PC-9 (cell line): ENCODE data around the gene TENM4. TPM values are rescaled to one million over a fixed set of nuclear protein-coding genes. Genes with fewer than 3 reads are reported as not detected.

Experiments used
- BruUV-seq: library from RNA; stranded (reverse); fragments of 400-500 nt; replicated peaks from 2 replicates; lab custom pipeline; 2021; lab: Mats Ljungman, UMichigan
- CTCF ChIA-PET: fragments of 300-600 bp; sonication (Branson Sonifier 250); formaldehyde crosslinking; loops from one replicate; lab custom pipeline; 2022; ENCODE audit warnings: antibody characterized with exemption; lab: Charles Lee
- POLR2A ChIA-PET: fragments of 300-600 bp; sonication (Branson Sonifier 250); formaldehyde crosslinking; loops from one replicate; lab custom pipeline; 2022; ENCODE audit warnings: antibody characterized with exemption; ENCODE audit not compliant: unreplicated experiment; lab: Charles Lee
- DNase-seq, 2 experiments: peaks; one replicate each; pipeline versions ENCODE4 v3.0.0 to v3.0.0-alpha.2; 2015 to 2022; ENCODE audit warnings: mixed read lengths in 1 of 2
- H2AFZ ChIP-seq: fragments of 200-600 bp; sonication (generic); 2 replicates; pipeline ENCODE4 v1.8.1; 2017; ENCODE audit warnings: antibody characterized with exemption
- H3F3A ChIP-seq: fragments of 200-600 bp; sonication (generic); 2 replicates; pipeline ENCODE4 v1.8.1; 2017; ENCODE audit warnings: antibody characterized with exemption, mild to moderate bottlenecking, low read depth; ENCODE audit not compliant: insufficient read depth
- H3K27ac ChIP-seq: fragments of 200-600 bp; sonication (generic); 2 replicates; pipeline ENCODE4 v1.6.1; 2016; ENCODE audit warnings: mixed run types
- H3K27me3 ChIP-seq: fragments of 200-600 bp; sonication (generic); 2 replicates; pipeline ENCODE4 v1.6.1; 2016; ENCODE audit warnings: low read depth, mixed run types; ENCODE audit not compliant: insufficient read depth
- H3K36me3 ChIP-seq: fragments of 200-600 bp; sonication (generic); 2 replicates; pipeline ENCODE4 v1.6.1; 2016; ENCODE audit warnings: low read depth, mixed run types
- H3K4me1 ChIP-seq: fragments of 200-600 bp; sonication (generic); replicated peaks from 2 replicates; pipeline ENCODE4 v1.6.1; 2016; ENCODE audit warnings: mixed run types; ENCODE audit not compliant: insufficient read depth
- H3K4me2 ChIP-seq: fragments of 200-600 bp; sonication (generic); 2 replicates; pipeline ENCODE4 v1.6.1; 2017; ENCODE audit warnings: mixed run types
- H3K4me3 ChIP-seq: fragments of 200-600 bp; sonication (generic); 2 replicates; pipeline ENCODE4 v1.6.1; 2016; ENCODE audit warnings: mixed run types
- H3K79me2 ChIP-seq: fragments of 200-600 bp; sonication (generic); 2 replicates; pipeline ENCODE4 v1.6.1; 2017; ENCODE audit warnings: low read depth, mixed run types
- H3K9me2 ChIP-seq: fragments of 200-600 bp; sonication (generic); 2 replicates; pipeline ENCODE4 v1.8.1; 2017; ENCODE audit warnings: mild to moderate bottlenecking; ENCODE audit not compliant: insufficient read depth
- H3K9me3 ChIP-seq: fragments of 200-600 bp; sonication (generic); 2 replicates; pipeline ENCODE4 v1.8.1; 2016; ENCODE audit warnings: low read depth; ENCODE audit not compliant: insufficient read depth
- H4K20me1 ChIP-seq: fragments of 200-600 bp; sonication (generic); 2 replicates; pipeline ENCODE4 v1.8.1; 2017; ENCODE audit not compliant: insufficient read depth
- EZH2 ChIP-seq: fragments of 200-600 bp; sonication (generic); IDR thresholded peaks from 2 replicates; pipeline ENCODE4 v1.8.0; 2017; ENCODE audit warnings: antibody characterized with exemption, low read depth
- intact Hi-C: fragments of 100-400 bp; cut with micrococcal nuclease; formaldehyde crosslinking; loops from one replicate; pipeline ENCODE4 v1.10.0; 2022; ENCODE audit not compliant: unreplicated experiment
- total RNA-seq: library from RNA; stranded (reverse); gene quantifications from 2 replicates; pipeline ENCODE4 v1.2.3, GENCODE V29; 2021
- TF ChIP-seq, protein P1 (sequence below): fragments of 200-600 bp; sonication (generic); conservative IDR thresholded peaks from 2 replicates; pipeline ENCODE4 v1.6.1; 2017; ENCODE audit warnings: mixed run types, antibody characterized with exemption, mild to moderate bottlenecking, moderate library complexity

TENM4 gene
- total RNA-seq, 1 experiment from 2014 or later, result not detected

DNA sequence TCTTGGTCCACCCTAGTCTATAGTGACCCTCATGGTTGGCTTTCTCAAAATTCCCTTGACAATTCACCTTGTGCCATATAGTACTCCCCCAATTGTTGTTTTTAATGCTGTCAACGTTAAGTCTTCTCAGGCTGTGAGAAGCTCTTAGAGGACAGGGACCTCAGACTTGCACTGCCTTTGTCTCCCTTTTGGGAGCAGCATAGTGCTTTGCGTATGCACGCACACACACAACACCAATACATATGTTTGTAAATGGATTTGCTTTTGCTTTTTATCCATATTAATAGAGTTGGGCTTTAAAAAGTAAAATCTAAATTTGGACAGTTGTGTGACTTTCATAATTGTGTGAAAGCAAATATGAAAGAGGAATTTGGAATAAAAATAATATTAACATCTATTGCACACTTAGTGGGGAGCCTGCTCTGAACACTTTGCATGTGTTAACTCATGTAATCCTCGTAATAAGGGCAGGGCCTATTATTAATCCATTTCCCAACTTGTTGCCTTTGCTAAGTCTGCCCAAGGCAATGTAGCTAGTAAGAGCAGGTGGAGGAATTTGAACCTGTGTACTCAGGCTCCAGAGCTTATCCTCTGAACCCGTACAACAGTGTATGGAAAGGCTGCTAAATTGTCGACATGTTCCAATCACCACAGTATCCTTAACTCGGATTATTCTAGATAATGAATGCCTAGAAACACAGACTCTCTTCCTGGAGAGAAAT lies 608.4 kb downstream of the TENM4 start:
- no peaks in the 10 kb centered on the region for H3K9me3 ChIP-seq
- no peak overlapping the region for H3K27ac ChIP-seq
- no peak overlapping the region for H3K4me2 ChIP-seq
- no peaks in the 10 kb centered on the region for H3F3A ChIP-seq
- H4K20me1 ChIP-seq, result no peaks in the 10 kb centered on the region
- BruUV-seq, result no TSS peak
- DNase-seq, result no peak
- H3K36me3 ChIP-seq, result no peaks in the 10 kb centered on the region
- H3K79me2 ChIP-seq, result no peaks in the 10 kb centered on the region
- CTCF ChIA-PET, result no interaction called here
- POLR2A ChIA-PET, result interaction anchor here (0.6 kb wide), 1 partner anchor 330 kb away, joined by 3 read pairs; no protein-coding TSS in a partner anchor
- no peak overlapping the region for H3K4me3 ChIP-seq
- TF ChIP-seq EZH2, result no peak
- TF ChIP-seq, protein P1, sequence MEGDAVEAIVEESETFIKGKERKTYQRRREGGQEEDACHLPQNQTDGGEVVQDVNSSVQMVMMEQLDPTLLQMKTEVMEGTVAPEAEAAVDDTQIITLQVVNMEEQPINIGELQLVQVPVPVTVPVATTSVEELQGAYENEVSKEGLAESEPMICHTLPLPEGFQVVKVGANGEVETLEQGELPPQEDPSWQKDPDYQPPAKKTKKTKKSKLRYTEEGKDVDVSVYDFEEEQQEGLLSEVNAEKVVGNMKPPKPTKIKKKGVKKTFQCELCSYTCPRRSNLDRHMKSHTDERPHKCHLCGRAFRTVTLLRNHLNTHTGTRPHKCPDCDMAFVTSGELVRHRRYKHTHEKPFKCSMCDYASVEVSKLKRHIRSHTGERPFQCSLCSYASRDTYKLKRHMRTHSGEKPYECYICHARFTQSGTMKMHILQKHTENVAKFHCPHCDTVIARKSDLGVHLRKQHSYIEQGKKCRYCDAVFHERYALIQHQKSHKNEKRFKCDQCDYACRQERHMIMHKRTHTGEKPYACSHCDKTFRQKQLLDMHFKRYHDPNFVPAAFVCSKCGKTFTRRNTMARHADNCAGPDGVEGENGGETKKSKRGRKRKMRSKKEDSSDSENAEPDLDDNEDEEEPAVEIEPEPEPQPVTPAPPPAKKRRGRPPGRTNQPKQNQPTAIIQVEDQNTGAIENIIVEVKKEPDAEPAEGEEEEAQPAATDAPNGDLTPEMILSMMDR, result no peak; the same call in 1 of the 2 replicates
- no peaks in the 10 kb centered on the region for H3K9me2 ChIP-seq
- H3K27me3 ChIP-seq, result peaks cover 59% of the 10 kb centered on the region
- no peak overlapping the region for H2AFZ ChIP-seq
- intact Hi-C loops, result no loop called here
- H3K4me1 ChIP-seq, result no peaks in the 10 kb centered on the region

DNA sequence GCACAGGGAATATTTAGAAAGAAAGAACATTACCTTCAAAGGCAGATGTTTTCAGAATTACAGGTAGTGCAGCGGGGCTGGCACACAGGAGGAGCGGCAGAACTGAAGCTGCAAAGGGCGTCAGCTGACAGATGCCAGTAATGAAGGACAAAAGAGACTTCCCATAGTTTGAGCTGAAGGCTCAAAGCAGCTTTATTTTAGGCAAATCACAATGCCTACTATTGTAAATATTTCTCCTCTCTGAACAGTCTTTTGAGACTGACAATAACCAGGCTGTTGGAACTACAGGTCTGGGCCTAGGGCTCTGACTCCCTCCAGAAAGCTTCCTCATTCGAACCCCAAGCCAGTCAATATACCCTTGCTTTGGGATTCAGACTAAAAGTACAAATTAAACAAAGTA lies 609.3 kb downstream of the TENM4 start:
- H3K4me3 ChIP-seq, result no peak overlapping the region
- no peaks in the 10 kb centered on the region for H3K9me3 ChIP-seq
- no peaks in the 10 kb centered on the region for H3K4me1 ChIP-seq
- H2AFZ ChIP-seq, result no peak overlapping the region
- intact Hi-C loops, result no loop called here
- no peaks in the 10 kb centered on the region for H3F3A ChIP-seq
- no peaks in the 10 kb centered on the region for H3K79me2 ChIP-seq
- ChIA-PET CTCF (no interaction called here), POLR2A (no interaction called here)
- no peaks in the 10 kb centered on the region for H3K36me3 ChIP-seq
- H3K4me2 ChIP-seq, result no peak overlapping the region
- no peak for DNase-seq
- H4K20me1 ChIP-seq, result no peaks in the 10 kb centered on the region
- no peaks in the 10 kb centered on the region for H3K9me2 ChIP-seq
- peaks cover 55% of the 10 kb centered on the region for H3K27me3 ChIP-seq
- TF ChIP-seq EZH2, result no peak
- TF ChIP-seq, protein P1, result no peak
- BruUV-seq, result no TSS peak
- no peak overlapping the region for H3K27ac ChIP-seq

DNA sequence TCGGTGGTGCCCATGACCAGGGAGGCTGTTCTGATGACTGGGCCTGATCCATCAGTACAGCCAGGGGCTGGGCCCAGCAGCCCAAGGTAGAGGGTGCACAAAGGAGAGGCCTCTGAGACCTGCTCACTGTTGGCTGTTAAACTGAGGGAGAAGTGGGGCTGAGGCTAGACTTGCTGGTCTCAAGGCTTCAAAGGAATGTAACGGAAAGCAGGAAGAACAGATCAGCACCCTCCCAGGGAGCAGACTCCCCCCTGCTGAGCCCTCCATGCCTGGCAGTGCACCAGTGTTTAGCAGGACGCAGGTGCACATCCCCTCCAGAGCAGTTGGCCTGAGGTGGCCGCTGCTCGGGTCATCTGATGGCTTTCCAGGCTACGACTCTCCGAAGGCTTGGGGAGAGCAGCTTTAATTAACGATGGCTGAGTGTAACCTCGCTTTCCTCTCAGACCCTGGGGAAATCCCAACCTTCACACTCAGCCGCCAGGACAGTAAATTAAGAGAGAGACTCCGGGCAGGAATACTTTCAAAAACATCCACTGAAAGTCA lies 610.5 kb downstream of the TENM4 start:
- CTCF ChIA-PET, result no interaction called here
- TF ChIP-seq EZH2, result no peak
- TF ChIP-seq, protein P1, result no peak
- no peak for DNase-seq
- Histone ChIP-seq H3K4me2 (no peak overlapping the region), H3K9me3 (no peaks in the 10 kb centered on the region), H3F3A (no peaks in the 10 kb centered on the region), H3K4me3 (no peak overlapping the region), H4K20me1 (no peaks in the 10 kb centered on the region), H3K79me2 (no peaks in the 10 kb centered on the region), H3K27ac (no peak overlapping the region), H3K27me3 (peaks cover 45% of the 10 kb centered on the region), H3K9me2 (no peaks in the 10 kb centered on the region), H2AFZ (no peak overlapping the region), H3K36me3 (no peaks in the 10 kb centered on the region), H3K4me1 (no peaks in the 10 kb centered on the region)
- no TSS peak for BruUV-seq
- POLR2A ChIA-PET, result no interaction called here
- intact Hi-C loops, result no loop called here
